Gastroesophageal sphincter (tissue), 4 donors: ENCODE results near the gene CIRBP. TPM values are rescaled to one million over a fixed set of nuclear protein-coding genes. Genes with fewer than 3 reads are reported as not detected.

Experiments
- total RNA-seq, 4 donors: library from RNA; depleted of rRNA; stranded (reverse); fragments of >200 nt; gene quantifications; one replicate each; pipeline ENCODE4 v1.1.0, GENCODE V29; 2016

The CIRBP gene
- total RNA-seq, 4 donors from 2014 or later: 350 to 708 (median 559) TPM

Other genes starting within 250 kb of the CIRBP start
- gene TMEM259, start 248.2 kb upstream of the CIRBP start, total RNA-seq: 100 to 1,000 TPM; 146 to 179 (median 154) TPM
- not detected for gene RNU6-2, start 247.8 kb upstream of the CIRBP start, total RNA-seq
- gene CNN2, start 242.7 kb upstream of the CIRBP start, total RNA-seq: 100 to 1,000 TPM in 1 of 4 donors, 10 to 100 TPM in 3; 52.9 to 103 (median 75.2) TPM
- gene ABCA7, start 229.2 kb upstream of the CIRBP start, total RNA-seq: 10 to 100 TPM in 1 of 4 donors, 1 to 10 TPM in 3; 3.9 to 14.3 (median 6.4) TPM
- gene ARHGAP45, start 202.2 kb upstream of the CIRBP start, total RNA-seq: 10 to 100 TPM in 3 of 4 donors, 1 to 10 TPM in 1; 9.5 to 29.8 (median 14.6) TPM
- gene POLR2E, start 174.0 kb upstream of the CIRBP start, total RNA-seq: 100 to 1,000 TPM; 117 to 228 (median 150) TPM
- 100 to 1,000 TPM; 311 to 452 (median 349) TPM for gene GPX4, start 165.3 kb upstream of the CIRBP start, total RNA-seq
- gene SBNO2, start 95.1 kb upstream of the CIRBP start, total RNA-seq: 10 to 100 TPM; 14.9 to 67.2 (median 20.9) TPM
- 10 to 100 TPM; 56.8 to 80.7 (median 60.9) TPM for gene STK11, start 63.6 kb upstream of the CIRBP start, total RNA-seq
- gene CBARP, start 31.3 kb upstream of the CIRBP start, total RNA-seq: under 1 TPM in 3 of 4 donors, not detected in 1; 0.13 to 0.73 (median 0.49) TPM
- 100 to 1,000 TPM in 1 of 4 donors, 10 to 100 TPM in 3; 62.3 to 116 (median 84.1) TPM for gene ATP5F1D, start 27.6 kb upstream of the CIRBP start, total RNA-seq
- 10 to 100 TPM; 20.0 to 40.1 (median 24.2) TPM for gene MIDN, start 20.7 kb upstream of the CIRBP start, total RNA-seq
- gene FAM174C, start 6.2 kb downstream of the CIRBP start, total RNA-seq: 10 to 100 TPM; 14.2 to 42.2 (median 21.8) TPM
- not detected for gene EFNA2, start 16.5 kb downstream of the CIRBP start, total RNA-seq
- 100 to 1,000 TPM in 1 of 4 donors, 10 to 100 TPM in 3; 77.7 to 106 (median 86.1) TPM for gene NDUFS7, start 114.6 kb downstream of the CIRBP start, total RNA-seq
- gene GAMT, start 132.2 kb downstream of the CIRBP start, total RNA-seq: 10 to 100 TPM; 10.4 to 14.7 (median 10.9) TPM
- gene DAZAP1, start 138.3 kb downstream of the CIRBP start, total RNA-seq: 10 to 100 TPM; 45.3 to 75.4 (median 64.0) TPM
- gene RPS15, start 169.1 kb downstream of the CIRBP start, total RNA-seq: 1,000 to 10,000 TPM; 1,291 to 3,466 (median 2,344) TPM
- 1 to 10 TPM in 1 of 4 donors, under 1 TPM in 3; 0.02 to 1.2 (median 0.35) TPM for gene APC2, start 180.8 kb downstream of the CIRBP start, total RNA-seq
- gene C19orf25, start 209.9 kb downstream of the CIRBP start, total RNA-seq: 10 to 100 TPM; 20.6 to 40.0 (median 28.2) TPM
- 1 to 10 TPM in 3 of 4 donors, under 1 TPM in 1; 0.94 to 2.2 (median 2.0) TPM for gene PCSK4, start 221.0 kb downstream of the CIRBP start, total RNA-seq
- gene REEP6, start 221.8 kb downstream of the CIRBP start, total RNA-seq: under 1 TPM in 3 of 4 donors, not detected in 1; 0.32 to 0.96 (median 0.40) TPM
- gene ADAMTSL5, start 243.7 kb downstream of the CIRBP start, total RNA-seq: 1 to 10 TPM; 1.3 to 9.7 (median 3.6) TPM